Uterus (tissue), 4 donors: ENCODE results near the gene HMGXB4. TPM values are rescaled to one million over a fixed set of nuclear protein-coding genes. Genes with fewer than 3 reads are reported as not detected.
A peak's percentile ranks its signal among the peaks of the same experiment; 100 is the strongest.

Experiments
- DNase-seq, 2 donors: peaks; one replicate each; pipeline ENCODE4 v3.0.0-alpha.2; 2019 to 2020
- H3K27ac ChIP-seq, 2 donors: fragments of 200-600 bp; sonication (generic); 1 replicate in 1 of 2; 2 replicates in 1 of 2; pipeline ENCODE4 v1.5.1; 2016 to 2018
- H3K27me3 ChIP-seq, 2 donors: fragments of 200-600 bp; sonication (generic); one replicate each; pipeline ENCODE4 v1.5.1; 2018 to 2019; ENCODE audit warnings: control low read depth in 1 of 2
- H3K36me3 ChIP-seq, 2 donors: fragments of 200-600 bp; sonication (generic); one replicate each; pipeline ENCODE4 v1.5.1; 2019; ENCODE audit warnings: control low read depth in 1 of 2
- H3K4me1 ChIP-seq, 2 donors: fragments of 200-600 bp; sonication (generic); one replicate each; pipeline ENCODE4 v1.5.1; 2018 to 2019; ENCODE audit warnings: control low read depth in 1 of 2
- H3K4me3 ChIP-seq, 2 donors: fragments of 200-600 bp; sonication (generic); 1 replicate in 1 of 2; 2 replicates in 1 of 2; pipeline ENCODE4 v1.5.1; 2018 to 2019; ENCODE audit warnings: mild to moderate bottlenecking in 1 of 2
- H3K9me3 ChIP-seq, 2 donors: fragments of 200-600 bp; sonication (generic); one replicate each; pipeline ENCODE4 v1.5.1; 2019; ENCODE audit warnings: control low read depth in 1 of 2
- CTCF ChIP-seq, 4 experiments: fragments of 200-600 bp in 2 of 4; fragments of 450-650 bp in 2 of 4; sonication (generic) in 2 of 4; IDR thresholded peaks; one replicate each; pipeline ENCODE4 v1.5.1; 2016 to 2019; ENCODE audit warnings: antibody characterized with exemption in 4 of 4, mild to moderate bottlenecking in 2 of 4, moderate library complexity in 1 of 4
- POLR2A ChIP-seq, 2 donors: fragments of 450-650 bp; IDR thresholded peaks; one replicate each; pipeline ENCODE4 v1.6.1; 2016; ENCODE audit warnings: antibody characterized with exemption in 2 of 2, mild to moderate bottlenecking in 1 of 2, moderate library complexity in 1 of 2
- intact Hi-C: fragments of 100-400 bp; cut with DNase I; formaldehyde crosslinking; loops from one replicate; pipeline ENCODE4 v1.15.1; 2023; ENCODE audit warnings: low total_unique reads
- total RNA-seq, 4 donors: library from RNA; depleted of rRNA in 3 of 4; stranded (reverse); fragments of >200 nt in 3 of 4; gene quantifications; one replicate each; pipeline versions ENCODE4 v1.1.0 to v1.2.4, GENCODE V29; 2014 to 2023
- donor health status: DM: yes; HTN: yes; CAD: no.

Gene HMGXB4
- total RNA-seq, 4 donors from 2014 or later: 15.1 to 29.6 (median 20.8) TPM

GRCh38 chr22:35292786-35293185 is 35.5 kb downstream of the HMGXB4 start:
- no peak overlapping the region for H3K4me3 ChIP-seq
- intact Hi-C loops: no loop called here
- H3K27me3 ChIP-seq: no peaks in the 10 kb centered on the region
- DNase-seq: no peak
- no peak for TF ChIP-seq POLR2A (IDR thresholded peaks at IDR 0.05)
- no peak for TF ChIP-seq CTCF (IDR thresholded peaks at IDR 0.05)
- H3K36me3 ChIP-seq: no peaks in the 10 kb centered on the region
- H3K9me3 ChIP-seq: no peaks in the 10 kb centered on the region
- no peaks in the 10 kb centered on the region for H3K4me1 ChIP-seq
- no peak overlapping the region for H3K27ac ChIP-seq

GRCh38 chr22:35296051-35296450 is 38.8 kb downstream of the HMGXB4 start:
- intact Hi-C loops: no loop called here
- H3K36me3 ChIP-seq: no peaks in the 10 kb centered on the region
- TF ChIP-seq POLR2A (IDR thresholded peaks at IDR 0.05) (no peak), CTCF (IDR thresholded peaks at IDR 0.05) (no peak)
- H3K4me3 ChIP-seq: no peak overlapping the region
- H3K27ac ChIP-seq: no peak overlapping the region
- no peaks in the 10 kb centered on the region for H3K9me3 ChIP-seq
- DNase-seq: no peak
- no peaks in the 10 kb centered on the region for H3K4me1 ChIP-seq
- H3K27me3 ChIP-seq: no peaks in the 10 kb centered on the region

- no peak for DNase-seq
- TF ChIP-seq POLR2A (IDR thresholded peaks at IDR 0.05): no peak
- TF ChIP-seq CTCF (IDR thresholded peaks at IDR 0.05): peak in 2 of 4 experiments; percentile 8 to 10
- no peaks in the 10 kb centered on the region for H3K36me3 ChIP-seq
- peak overlapping the region; percentile 75 to 78 for H3K4me3 ChIP-seq
- intact Hi-C loops: no loop called here
- no peaks in the 10 kb centered on the region for H3K27me3 ChIP-seq
- H3K27ac ChIP-seq: peak overlapping the region; percentile 96 to 97
- no peaks in the 10 kb centered on the region for H3K9me3 ChIP-seq
- H3K4me1 ChIP-seq: no peaks in the 10 kb centered on the region
Measured at GRCh38 chr22:35299217-35299672, 42.0 kb downstream of the HMGXB4 start.

GRCh38 chr22:35299673-35300499 is 42.6 kb downstream of the HMGXB4 start, which contains the start of gene TOM1:
Gene TOM1 (plus strand): TSS chr22:35299894. CDS start chr22:35299929, 35 bp downstream.
- H3K36me3 ChIP-seq: no peaks in the 10 kb centered on the region
- intact Hi-C loops: no loop called here
- no peaks in the 10 kb centered on the region for H3K9me3 ChIP-seq
- H3K4me1 ChIP-seq: no peaks in the 10 kb centered on the region
- no peaks in the 10 kb centered on the region for H3K27me3 ChIP-seq
- peak within 1 kb of the TSS; percentile 96 to 97 for H3K27ac ChIP-seq
- no peak for TF ChIP-seq CTCF (IDR thresholded peaks at IDR 0.05)
- peak; percentile 81 to 92 for TF ChIP-seq POLR2A (IDR thresholded peaks at IDR 0.05)
- peak within 1 kb of the TSS; percentile 75 to 78 for H3K4me3 ChIP-seq
- peak; percentile 96 for DNase-seq

- H3K36me3 ChIP-seq: no peaks in the 10 kb centered on the region
- no peaks in the 10 kb centered on the region for H3K27me3 ChIP-seq
- peak; percentile 61 for DNase-seq
- no peaks in the 10 kb centered on the region for H3K9me3 ChIP-seq
- intact Hi-C loops: no loop called here
- TF ChIP-seq POLR2A (IDR thresholded peaks at IDR 0.05): no peak
- no peak for TF ChIP-seq CTCF (IDR thresholded peaks at IDR 0.05)
- H3K4me3 ChIP-seq: no peak overlapping the region
- H3K27ac ChIP-seq: peak overlapping the region; percentile 96 to 97
- H3K4me1 ChIP-seq: no peaks in the 10 kb centered on the region
Measured at GRCh38 chr22:35301372-35301874, 44.1 kb downstream of the HMGXB4 start.
